ENCODE measurements around the gene ALDOC.

ALDOC gene

GRCh38 chr17:28544402-28545140 is 32.1 kb downstream of the ALDOC start:
- H3K9me3 Mint-ChIP-seq: no peaks in the 10 kb centered on the region
- no peak for TF ChIP-seq CTCF (IDR thresholded peaks at IDR 0.05; ENCODE audit: unreplicated experiment in 3 of 3)
- no peak overlapping the region for H3K4me3 Mint-ChIP-seq
- no peaks in the 10 kb centered on the region for H3K27me3 Mint-ChIP-seq (ENCODE audit: low read depth)
- no peak overlapping the region for H3K27ac Mint-ChIP-seq
- H3K4me1 Mint-ChIP-seq: peaks cover 6% of the 10 kb centered on the region
- H3K36me3 Mint-ChIP-seq (ENCODE audit: low read depth): no peaks in the 10 kb centered on the region

- no peak for TF ChIP-seq CTCF (IDR thresholded peaks at IDR 0.05; ENCODE audit: unreplicated experiment in 3 of 3)
- Mint-ChIP-seq H3K4me3 (no peak overlapping the region), H3K4me1 (no peaks in the 10 kb centered on the region), H3K27ac (no peak overlapping the region), H3K36me3 (ENCODE audit: low read depth) (no peaks in the 10 kb centered on the region), H3K9me3 (no peaks in the 10 kb centered on the region), H3K27me3 (ENCODE audit: low read depth) (no peaks in the 10 kb centered on the region)
These were observed 35.3 kb downstream of the ALDOC start for GRCh38 chr17:28541439-28541838.

- no peaks in the 10 kb centered on the region for H3K9me3 Mint-ChIP-seq
- no peaks in the 10 kb centered on the region for H3K27me3 Mint-ChIP-seq (ENCODE audit: low read depth)
- no peak overlapping the region for H3K27ac Mint-ChIP-seq
- H3K36me3 Mint-ChIP-seq (ENCODE audit: low read depth): no peaks in the 10 kb centered on the region
- no peaks in the 10 kb centered on the region for H3K4me1 Mint-ChIP-seq
- no peak for TF ChIP-seq CTCF (IDR thresholded peaks at IDR 0.05; ENCODE audit: unreplicated experiment in 3 of 3)
- H3K4me3 Mint-ChIP-seq: no peak overlapping the region
These were observed 36.5 kb downstream of the ALDOC start for GRCh38 chr17:28540231-28540630.

- H3K4me1 Mint-ChIP-seq: no peaks in the 10 kb centered on the region
- no peak for TF ChIP-seq CTCF (IDR thresholded peaks at IDR 0.05; ENCODE audit: unreplicated experiment in 3 of 3)
- H3K27me3 Mint-ChIP-seq (ENCODE audit: low read depth): peaks cover 2% of the 10 kb centered on the region
- no peak overlapping the region for H3K27ac Mint-ChIP-seq
- H3K4me3 Mint-ChIP-seq: no peak overlapping the region
- H3K9me3 Mint-ChIP-seq: no peaks in the 10 kb centered on the region
- no peaks in the 10 kb centered on the region for H3K36me3 Mint-ChIP-seq (ENCODE audit: low read depth)
These were observed 38.3 kb downstream of the ALDOC start for GRCh38 chr17:28538296-28538895.

- H3K9me3 Mint-ChIP-seq: no peaks in the 10 kb centered on the region
- H3K36me3 Mint-ChIP-seq (ENCODE audit: low read depth): no peaks in the 10 kb centered on the region
These were observed 39.5 kb downstream of the ALDOC start for GRCh38 chr17:28537219-28537610.

More at GRCh38 chr17:28537219-28537610, 39.5 kb downstream of the ALDOC start:
- no peaks in the 10 kb centered on the region for H3K4me1 Mint-ChIP-seq
- H3K27ac Mint-ChIP-seq: no peak overlapping the region
- H3K27me3 Mint-ChIP-seq (ENCODE audit: low read depth): peaks cover 3% of the 10 kb centered on the region
- no peak for TF ChIP-seq CTCF (IDR thresholded peaks at IDR 0.05; ENCODE audit: unreplicated experiment in 3 of 3)
- H3K4me3 Mint-ChIP-seq: no peak overlapping the region

Data from nephron (organoid).